ENCODE data around the gene ZFR2. TPM values are rescaled to one million over a fixed set of nuclear protein-coding genes. Genes with fewer than 3 reads are reported as not detected.

ZFR2 gene
- total RNA-seq, 2 donors from 2014 or later, result not detected

DNA sequence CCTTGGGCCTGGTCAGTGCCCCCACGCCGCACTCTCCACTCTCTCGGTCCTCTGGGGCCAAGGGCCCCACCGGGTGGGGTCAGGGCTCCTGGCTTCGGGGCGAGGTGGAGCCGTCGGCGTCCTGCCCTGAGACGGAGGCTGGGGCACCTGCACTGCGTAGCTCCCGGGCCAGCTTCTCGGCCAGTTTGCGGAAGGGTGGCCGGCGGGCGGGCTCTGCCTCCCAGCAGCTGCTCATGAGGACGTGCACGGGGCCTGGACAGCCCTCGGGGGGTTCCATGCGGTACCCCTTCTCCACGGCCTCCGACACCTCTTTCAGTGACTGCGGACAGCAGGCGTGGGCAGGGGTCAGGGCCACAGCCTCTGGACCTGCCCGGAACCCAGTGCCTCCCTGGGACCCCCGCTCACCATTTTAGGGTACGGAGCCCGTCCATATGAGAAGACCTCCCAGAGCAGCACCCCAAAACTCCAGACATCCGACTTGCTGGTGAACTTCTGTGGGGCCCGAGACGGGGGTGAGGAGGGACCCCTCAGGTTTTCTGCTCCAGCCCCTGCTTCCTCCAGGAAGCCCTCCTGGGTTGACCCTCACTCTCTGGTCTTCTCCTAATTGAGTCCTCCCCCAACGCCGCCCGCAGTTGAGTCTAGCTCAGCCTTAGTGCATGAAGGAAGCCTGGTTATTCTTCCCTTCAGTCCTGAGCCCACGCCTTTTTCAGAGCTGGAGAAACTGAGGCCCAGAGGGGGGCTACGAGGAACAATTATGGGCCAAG lies 90.6 kb downstream of the ZFR2 start:
- intact Hi-C loops (cut with DNase I), result no loop called here

GRCh38 chr19:3776479-3777040 lies 92.3 kb downstream of the ZFR2 start:
- TF ChIP-seq CTCF (IDR thresholded peaks at IDR 0.05), result no peak
- Histone ChIP-seq H3K4me1 (no peaks in the 10 kb centered on the region), H3K27ac (no peak overlapping the region), H3K4me3 (no peak overlapping the region), H3K36me3 (no peaks in the 10 kb centered on the region), H3K9ac (ENCODE audit: low read depth in 2 of 2, low read length in 2 of 2) (no peak overlapping the region), H3K9me3 (no peaks in the 10 kb centered on the region), H3K27me3 (no peaks in the 10 kb centered on the region)
- intact Hi-C loops (cut with DNase I), result no loop called here
- DNase-seq, result no peak

More for the DNA sequence above, 90.6 kb downstream of the ZFR2 start:
- Histone ChIP-seq H3K9ac (ENCODE audit: low read depth in 2 of 2, low read length in 2 of 2) (no peak overlapping the region), H3K36me3 (no peaks in the 10 kb centered on the region), H3K4me3 (no peak overlapping the region), H3K9me3 (no peaks in the 10 kb centered on the region), H3K4me1 (no peaks in the 10 kb centered on the region), H3K27me3 (no peaks in the 10 kb centered on the region), H3K27ac (no peak overlapping the region)
- no peak for DNase-seq
- no peak for TF ChIP-seq CTCF (IDR thresholded peaks at IDR 0.05)

DNA sequence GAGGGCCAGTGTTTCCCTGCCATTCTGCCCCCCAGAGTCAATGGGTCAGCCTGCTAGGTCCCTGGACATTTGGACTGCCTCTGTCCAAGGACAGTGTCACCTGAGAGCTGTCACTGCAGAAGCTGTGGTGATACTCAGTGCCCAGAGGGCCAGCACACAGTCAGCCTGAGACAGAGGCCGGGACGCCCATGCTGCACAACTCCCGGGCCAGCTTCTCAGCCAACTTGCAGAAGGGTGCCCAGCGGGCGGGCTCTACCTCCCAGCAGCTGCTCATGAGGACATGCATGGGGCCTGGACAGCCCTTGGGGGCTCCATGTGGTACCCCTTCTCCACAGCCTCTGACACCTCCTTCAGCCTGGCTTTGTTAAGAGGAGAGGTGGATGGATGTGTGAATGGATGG lies 93.0 kb downstream of the ZFR2 start:
- Histone ChIP-seq H3K27ac (no peak overlapping the region), H3K27me3 (no peaks in the 10 kb centered on the region), H3K9ac (ENCODE audit: low read depth in 2 of 2, low read length in 2 of 2) (no peak overlapping the region), H3K4me3 (no peak overlapping the region), H3K36me3 (no peaks in the 10 kb centered on the region), H3K9me3 (no peaks in the 10 kb centered on the region), H3K4me1 (no peaks in the 10 kb centered on the region)
- TF ChIP-seq CTCF (IDR thresholded peaks at IDR 0.05), result no peak
- DNase-seq, result no peak
- intact Hi-C loops (cut with DNase I), result no loop called here

DNA sequence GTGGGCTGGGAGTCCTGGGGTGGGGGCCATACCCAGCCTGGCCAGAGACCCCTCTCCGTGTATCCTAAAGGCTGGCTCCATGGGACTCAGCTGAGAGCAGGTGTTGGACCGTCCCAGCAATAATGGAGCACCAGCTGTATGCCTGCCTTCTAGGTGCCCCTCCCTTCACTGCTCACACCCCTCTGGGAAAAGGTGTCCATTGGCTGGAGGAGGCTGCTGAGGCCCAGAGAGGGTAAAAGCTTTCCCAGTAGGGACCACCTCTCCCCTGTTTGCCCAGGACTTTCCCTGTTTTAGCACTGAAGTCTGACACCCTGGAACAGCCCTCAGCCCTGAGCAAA lies 93.5 kb downstream of the ZFR2 start:
- no peak overlapping the region for H3K4me3 ChIP-seq
- no peaks in the 10 kb centered on the region for H3K36me3 ChIP-seq
- intact Hi-C loops (cut with DNase I), result no loop called here
- no peak for DNase-seq
- H3K27me3 ChIP-seq, result no peaks in the 10 kb centered on the region
- no peaks in the 10 kb centered on the region for H3K9me3 ChIP-seq
- no peaks in the 10 kb centered on the region for H3K4me1 ChIP-seq
- no peak for TF ChIP-seq CTCF (IDR thresholded peaks at IDR 0.05)
- H3K9ac ChIP-seq (ENCODE audit: low read depth in 2 of 2, low read length in 2 of 2), result no peak overlapping the region
- no peak overlapping the region for H3K27ac ChIP-seq

- no peak for DNase-seq
- H3K9ac ChIP-seq (ENCODE audit: low read depth in 2 of 2, low read length in 2 of 2), result no peak overlapping the region
- H3K27ac ChIP-seq, result no peak overlapping the region
- H3K36me3 ChIP-seq, result no peaks in the 10 kb centered on the region
- no peak overlapping the region for H3K4me3 ChIP-seq
- no peaks in the 10 kb centered on the region for H3K27me3 ChIP-seq
- H3K4me1 ChIP-seq, result no peaks in the 10 kb centered on the region
- H3K9me3 ChIP-seq, result no peaks in the 10 kb centered on the region
- TF ChIP-seq CTCF (IDR thresholded peaks at IDR 0.05), result no peak
- intact Hi-C loops (cut with DNase I), result no loop called here
These were observed 94.0 kb downstream of the ZFR2 start for GRCh38 chr19:3774621-3775373.
